IPS-NIHi7 (cell line): ENCODE measurements around the gene IL27RA.

Source experiments
- DNase-seq: peaks from one replicate; pipeline ENCODE4 v3.0.0; 2012; ENCODE audit warnings: mixed read lengths; ENCODE audit errors: extremely low spot score

IL27RA gene

GRCh38 chr19:14088634-14089411, 57.3 kb downstream of the IL27RA start:
- no peak for DNase-seq

GRCh38 chr19:14089412-14089661, 57.8 kb downstream of the IL27RA start:
- no peak for DNase-seq

- peak; percentile 39 for DNase-seq
Measured at GRCh38 chr19:14089662-14090508, 58.3 kb downstream of the IL27RA start.

GRCh38 chr19:14090509-14091080, 59.0 kb downstream of the IL27RA start, which contains the start of gene SAMD1:
Gene SAMD1 (minus strand): TSS chr19:14090751.
- DNase-seq: peak; percentile 84

- DNase-seq: peak; percentile 81
Measured at GRCh38 chr19:14091081-14091812, 59.7 kb downstream of the IL27RA start.

GRCh38 chr19:14091813-14092462, 60.4 kb downstream of the IL27RA start:
- DNase-seq: peak; percentile 31

- no peak for DNase-seq
Measured at GRCh38 chr19:14093117-14093823, 61.7 kb downstream of the IL27RA start.

- DNase-seq: no peak
Measured at GRCh38 chr19:14094854-14095253, 63.3 kb downstream of the IL27RA start.

- no peak for DNase-seq
Measured at GRCh38 chr19:14096272-14096992, 64.9 kb downstream of the IL27RA start.

DNA sequence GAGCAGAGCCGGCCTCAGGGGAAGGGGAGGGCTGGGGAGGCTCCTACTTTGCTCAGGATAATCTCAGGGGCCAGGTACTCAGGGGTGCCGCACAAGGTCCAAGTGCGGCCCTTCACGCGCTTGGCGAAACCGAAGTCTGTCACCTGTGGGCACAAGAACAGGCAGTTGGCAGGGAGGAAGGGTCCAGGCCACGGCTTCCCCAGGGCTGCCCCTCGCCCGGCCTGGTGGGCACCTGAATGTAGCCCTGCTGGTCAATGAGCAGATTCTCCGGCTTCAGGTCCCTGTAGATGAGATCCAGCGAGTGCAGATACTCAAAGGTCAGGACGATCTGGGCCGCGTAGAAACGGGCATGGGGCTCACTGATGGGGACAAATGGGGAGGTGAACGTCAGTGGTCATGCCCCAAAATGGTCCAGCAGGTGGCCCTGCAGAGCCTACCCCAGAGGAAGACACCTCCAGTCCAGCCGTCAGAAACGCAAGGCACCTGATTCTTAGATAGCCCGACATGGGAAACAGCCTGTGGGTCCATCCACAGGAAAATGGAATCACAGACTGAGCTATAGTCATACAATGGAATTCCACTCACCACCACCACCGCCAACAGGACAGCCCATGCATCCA, 66.1 kb downstream of the IL27RA start:
- no peak for DNase-seq

DNA sequence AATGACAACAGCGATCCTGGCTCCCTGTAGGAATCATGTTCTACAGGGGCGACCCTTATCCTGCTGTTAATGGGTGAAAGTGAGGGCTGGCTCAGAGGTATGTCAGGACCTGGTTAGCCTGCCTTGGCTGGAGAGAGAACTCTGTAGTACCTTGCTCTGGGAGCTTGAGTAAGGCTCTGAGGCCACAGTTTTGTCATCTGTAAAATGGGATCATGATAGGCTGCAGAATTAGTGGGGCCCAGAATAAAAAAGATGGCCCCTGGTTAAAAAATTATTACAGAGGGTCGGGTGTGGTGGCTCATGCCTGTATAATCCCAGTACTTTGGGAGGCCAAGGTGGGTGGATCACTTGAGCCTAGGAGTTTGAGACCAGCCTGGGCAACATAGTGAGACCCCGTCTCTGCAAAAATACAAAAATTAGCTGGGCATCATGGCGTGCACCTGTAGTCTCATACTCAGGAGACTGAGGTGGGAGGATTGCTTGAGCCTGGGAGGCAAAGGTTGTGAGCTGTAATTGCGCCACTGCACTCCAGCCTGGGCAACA, 69.5 kb downstream of the IL27RA start:
- no peak for DNase-seq

DNA sequence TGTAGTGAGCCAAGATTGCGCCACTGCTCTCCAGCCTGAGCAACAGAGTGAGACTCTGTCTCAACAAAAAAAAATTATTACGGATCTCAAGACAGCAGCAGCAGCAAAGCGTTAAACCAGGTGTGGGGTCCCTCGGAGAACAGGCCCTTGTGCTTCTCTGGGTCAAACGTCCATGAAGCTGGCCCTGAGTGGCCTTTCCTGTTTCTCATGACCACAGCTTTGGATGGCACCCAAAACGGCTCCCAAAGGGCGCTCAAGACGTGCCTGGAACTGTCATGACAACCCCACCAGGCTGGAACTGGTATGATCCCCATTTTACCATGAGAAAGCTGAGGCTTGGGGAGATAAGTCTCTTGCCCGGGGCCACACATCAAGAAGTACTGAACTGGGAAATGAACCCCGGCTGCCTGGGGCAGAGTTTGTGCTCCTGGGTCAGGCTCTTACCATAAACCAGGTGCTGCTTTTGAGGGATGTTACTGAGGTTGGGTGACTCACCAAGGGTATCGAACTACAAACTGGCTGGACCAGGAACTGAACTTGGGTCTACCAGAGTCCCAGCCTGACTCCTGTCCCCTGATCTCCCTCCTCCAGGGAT, 70.6 kb downstream of the IL27RA start:
- DNase-seq: no peak

DNA sequence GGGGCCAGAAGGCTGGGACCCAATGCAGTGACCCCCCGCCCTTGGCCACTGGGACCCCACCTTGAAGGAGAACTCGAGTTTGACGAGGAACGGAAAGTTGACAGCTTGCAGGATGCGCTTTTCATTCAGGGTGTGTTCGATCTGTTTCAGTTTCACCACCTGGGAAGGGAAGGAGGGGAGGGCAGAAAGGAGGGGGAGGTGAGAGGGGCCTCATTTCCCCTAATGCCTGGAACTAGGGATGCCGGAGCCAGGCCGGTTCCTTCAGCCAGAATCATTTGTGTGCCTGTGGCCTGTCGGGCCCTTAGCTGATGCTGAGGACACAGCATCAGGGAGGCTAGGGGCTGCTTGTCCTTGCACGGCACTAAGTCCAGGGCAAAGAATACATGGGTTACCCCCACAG, 71.2 kb downstream of the IL27RA start:
- DNase-seq: no peak
